Thyroid gland (tissue), 4 donors: ENCODE results near the gene NR1H3. TPM values are rescaled to one million over a fixed set of nuclear protein-coding genes. Genes with fewer than 3 reads are reported as not detected.

Source experiments
- DNase-seq, 2 donors: peaks; one replicate each; pipeline ENCODE4 v3.0.0-alpha.2; 2019
- H3K27ac ChIP-seq, 3 donors: fragments of 200-600 bp; sonication (generic); 1 replicate in 2 of 3; 2 replicates in 1 of 3; pipeline ENCODE4 v1.5.1; 2016 to 2019; ENCODE audit warnings: mild to moderate bottlenecking in 1 of 3, moderate library complexity in 1 of 3
- H3K27me3 ChIP-seq: fragments of 200-600 bp; sonication (generic); one replicate; pipeline ENCODE4 v1.5.1; 2019
- H3K36me3 ChIP-seq, 2 donors: fragments of 200-600 bp; sonication (generic); one replicate each; pipeline ENCODE4 v1.5.1; 2016 to 2019
- H3K4me1 ChIP-seq, 2 donors: fragments of 200-600 bp; sonication (generic); one replicate each; pipeline ENCODE4 v1.5.1; 2017 to 2019
- H3K4me3 ChIP-seq, 3 donors: fragments of 200-600 bp; sonication (generic); replicated peaks in 1 of 3; 1 replicate in 2 of 3; 2 replicates in 1 of 3; pipeline ENCODE4 v1.5.1; 2016; ENCODE audit warnings: mild to moderate bottlenecking in 1 of 3
- H3K9me3 ChIP-seq: fragments of 200-600 bp; sonication (generic); one replicate; pipeline ENCODE4 v1.5.1; 2017
- CTCF ChIP-seq, 6 experiments: fragments of 200-600 bp in 3 of 6; fragments of 450-650 bp in 3 of 6; sonication (generic) in 3 of 6; IDR thresholded peaks; one replicate each; pipeline ENCODE4 v1.5.1; 2016 to 2019; ENCODE audit warnings: antibody characterized with exemption in 6 of 6, mild to moderate bottlenecking in 2 of 6, inconsistent platforms in 1 of 6, moderate library complexity in 1 of 6
- POLR2A ChIP-seq, 2 donors: fragments of 450-650 bp; IDR thresholded peaks; one replicate each; pipeline ENCODE4 v1.6.1; 2017; ENCODE audit warnings: antibody characterized with exemption in 2 of 2, mild to moderate bottlenecking in 2 of 2, moderate library complexity in 1 of 2
- WGBS, 2 donors: methylation state at CpG; one replicate each; pipeline ENCODE4 v1.1.5; 2017; 5-methylcytosine and 5-hydroxymethylcytosine counted together
- intact Hi-C: fragments of 100-400 bp; cut with DNase I; formaldehyde crosslinking; loops from one replicate; pipeline ENCODE4 v1.15.1; 2023
- total RNA-seq, 4 donors: library from RNA; depleted of rRNA; stranded (reverse); fragments of >200 nt; gene quantifications; one replicate each; pipeline ENCODE4 v1.2.3, GENCODE V29; 2016

NR1H3 gene
- total RNA-seq, 4 donors from 2014 or later, result 27.5 to 58.3 (median 42.5) TPM

GRCh38 chr11:47282462-47282861, 24.7 kb downstream of the NR1H3 start:
- intact Hi-C loops, result no loop called here
- Histone ChIP-seq H3K27me3 (no peaks in the 10 kb centered on the region), H3K4me3 (no peak overlapping the region), H3K27ac (no peak overlapping the region), H3K4me1 (no peaks in the 10 kb centered on the region), H3K9me3 (no peaks in the 10 kb centered on the region), H3K36me3 (peaks cover 90 to 95% of the 10 kb centered on the region in 2 donors)
- TF ChIP-seq POLR2A (IDR thresholded peaks at IDR 0.05) (no peak), CTCF (IDR thresholded peaks at IDR 0.05) (no peak)
- WGBS, 2 donors, result 94 to 96% methylated on average over 7 of the region's 7 CpGs
- no peak for DNase-seq

GRCh38 chr11:47284151-47284550, 26.4 kb downstream of the NR1H3 start:
- TF ChIP-seq CTCF (IDR thresholded peaks at IDR 0.05), result no peak
- no peak for TF ChIP-seq POLR2A (IDR thresholded peaks at IDR 0.05)
- Histone ChIP-seq H3K9me3 (no peaks in the 10 kb centered on the region), H3K27ac (no peak overlapping the region), H3K4me3 (no peak overlapping the region), H3K36me3 (peaks cover 87 to 97% of the 10 kb centered on the region in 2 donors), H3K4me1 (no peaks in the 10 kb centered on the region), H3K27me3 (no peaks in the 10 kb centered on the region)
- WGBS, 2 donors, result 97% methylated on average over 4 of the region's 4 CpGs
- intact Hi-C loops, result no loop called here
- no peak for DNase-seq

GRCh38 chr11:47285969-47286770, 28.4 kb downstream of the NR1H3 start:
- no peak for TF ChIP-seq CTCF (IDR thresholded peaks at IDR 0.05)
- TF ChIP-seq POLR2A (IDR thresholded peaks at IDR 0.05), result no peak
- WGBS, 2 donors, result 93 to 95% methylated on average over 12 to 13 of the region's 13 CpGs
- no peak overlapping the region for H3K4me3 ChIP-seq
- H3K4me1 ChIP-seq, result no peaks in the 10 kb centered on the region
- intact Hi-C loops, result no loop called here
- H3K36me3 ChIP-seq, result peaks cover 90 to 97% of the 10 kb centered on the region in 2 donors
- H3K27ac ChIP-seq, result no peak overlapping the region
- DNase-seq, result no peak
- no peaks in the 10 kb centered on the region for H3K9me3 ChIP-seq
- H3K27me3 ChIP-seq, result no peaks in the 10 kb centered on the region

- no peaks in the 10 kb centered on the region for H3K9me3 ChIP-seq
- H3K4me3 ChIP-seq, result no peak overlapping the region
- H3K4me1 ChIP-seq, result no peaks in the 10 kb centered on the region
- TF ChIP-seq POLR2A (IDR thresholded peaks at IDR 0.05) (no peak), CTCF (IDR thresholded peaks at IDR 0.05) (no peak)
- no peak overlapping the region for H3K27ac ChIP-seq
- no peak for DNase-seq
- no peaks in the 10 kb centered on the region for H3K27me3 ChIP-seq
- WGBS, 2 donors, result 84 to 95% methylated on average over 5 of the region's 5 CpGs
- intact Hi-C loops, result no loop called here
- H3K36me3 ChIP-seq, result peaks cover 72 to 97% of the 10 kb centered on the region in 2 donors
Observed at GRCh38 chr11:47288066-47288465, 30.3 kb downstream of the NR1H3 start.

GRCh38 chr11:47289856-47290255, 32.1 kb downstream of the NR1H3 start:
- H3K9me3 ChIP-seq, result no peaks in the 10 kb centered on the region
- no peak overlapping the region for H3K27ac ChIP-seq
- no peaks in the 10 kb centered on the region for H3K4me1 ChIP-seq
- peaks cover 64 to 82% of the 10 kb centered on the region in 2 donors for H3K36me3 ChIP-seq
- intact Hi-C loops, result no loop called here
- no peak for TF ChIP-seq POLR2A (IDR thresholded peaks at IDR 0.05)
- TF ChIP-seq CTCF (IDR thresholded peaks at IDR 0.05), result no peak
- H3K4me3 ChIP-seq, result no peak overlapping the region
- WGBS, 2 donors, result 91 to 93% methylated on average over 15 of the region's 15 CpGs
- DNase-seq, result no peak
- H3K27me3 ChIP-seq, result no peaks in the 10 kb centered on the region
